Liver (tissue), 3 donors: ENCODE data around the gene UBL3.

Source experiments
- EGR1 ChIP-seq, 2 donors: IDR thresholded peaks; 2 replicates each; pipeline ENCODE4 v1.6.1; 2016 to 2018; ENCODE audit warnings: antibody characterized with exemption in 2 of 2, low read depth in 2 of 2
- RXRA ChIP-seq, 2 donors: IDR thresholded peaks; 2 replicates each; pipeline ENCODE4 v1.6.1; 2017 to 2018; ENCODE audit warnings: antibody characterized with exemption in 2 of 2, mild to moderate bottlenecking in 1 of 2
- TF ChIP-seq, protein P1 (sequence below): IDR thresholded peaks from 2 replicates; pipeline ENCODE4 v1.6.1; 2016; ENCODE audit warnings: antibody characterized with exemption, mild to moderate bottlenecking
- TF ChIP-seq, protein P2 (sequence below): IDR thresholded peaks from 2 replicates; pipeline ENCODE4 v1.6.1; 2016; ENCODE audit warnings: antibody characterized with exemption
- TF ChIP-seq, protein P3 (sequence below): fragments of 150-350 bp; IDR thresholded peaks from 2 replicates; pipeline ENCODE4 v1.5.1; 2017; ENCODE audit warnings: improper control_type of control experiment, low read depth, low read length; ENCODE audit not compliant: missing input control
- donor health status: healthy.
- donor health status: healthy.

DNA sequence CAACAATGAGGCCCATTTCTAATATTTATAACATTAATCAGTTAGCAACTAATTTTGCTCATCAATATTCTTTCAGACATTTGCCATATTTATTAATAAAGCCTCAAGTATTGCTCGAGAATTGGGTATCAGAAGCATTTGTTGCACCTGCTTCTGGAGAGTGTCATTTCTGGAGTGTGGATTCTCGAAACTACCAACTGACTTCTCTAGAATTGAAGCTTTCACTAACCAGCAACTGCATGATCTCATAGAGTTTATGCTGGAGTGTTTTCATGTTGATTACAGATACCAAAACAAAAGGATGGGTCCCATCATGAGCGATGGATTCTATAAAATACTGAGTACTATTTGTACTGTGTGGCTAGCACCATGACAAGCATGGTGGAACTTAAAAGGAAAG lies 133.9 kb downstream of the UBL3 start:
- TF ChIP-seq, protein P1, sequence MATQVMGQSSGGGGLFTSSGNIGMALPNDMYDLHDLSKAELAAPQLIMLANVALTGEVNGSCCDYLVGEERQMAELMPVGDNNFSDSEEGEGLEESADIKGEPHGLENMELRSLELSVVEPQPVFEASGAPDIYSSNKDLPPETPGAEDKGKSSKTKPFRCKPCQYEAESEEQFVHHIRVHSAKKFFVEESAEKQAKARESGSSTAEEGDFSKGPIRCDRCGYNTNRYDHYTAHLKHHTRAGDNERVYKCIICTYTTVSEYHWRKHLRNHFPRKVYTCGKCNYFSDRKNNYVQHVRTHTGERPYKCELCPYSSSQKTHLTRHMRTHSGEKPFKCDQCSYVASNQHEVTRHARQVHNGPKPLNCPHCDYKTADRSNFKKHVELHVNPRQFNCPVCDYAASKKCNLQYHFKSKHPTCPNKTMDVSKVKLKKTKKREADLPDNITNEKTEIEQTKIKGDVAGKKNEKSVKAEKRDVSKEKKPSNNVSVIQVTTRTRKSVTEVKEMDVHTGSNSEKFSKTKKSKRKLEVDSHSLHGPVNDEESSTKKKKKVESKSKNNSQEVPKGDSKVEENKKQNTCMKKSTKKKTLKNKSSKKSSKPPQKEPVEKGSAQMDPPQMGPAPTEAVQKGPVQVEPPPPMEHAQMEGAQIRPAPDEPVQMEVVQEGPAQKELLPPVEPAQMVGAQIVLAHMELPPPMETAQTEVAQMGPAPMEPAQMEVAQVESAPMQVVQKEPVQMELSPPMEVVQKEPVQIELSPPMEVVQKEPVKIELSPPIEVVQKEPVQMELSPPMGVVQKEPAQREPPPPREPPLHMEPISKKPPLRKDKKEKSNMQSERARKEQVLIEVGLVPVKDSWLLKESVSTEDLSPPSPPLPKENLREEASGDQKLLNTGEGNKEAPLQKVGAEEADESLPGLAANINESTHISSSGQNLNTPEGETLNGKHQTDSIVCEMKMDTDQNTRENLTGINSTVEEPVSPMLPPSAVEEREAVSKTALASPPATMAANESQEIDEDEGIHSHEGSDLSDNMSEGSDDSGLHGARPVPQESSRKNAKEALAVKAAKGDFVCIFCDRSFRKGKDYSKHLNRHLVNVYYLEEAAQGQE, result no peak
- TF ChIP-seq EGR1 (IDR thresholded peaks at IDR 0.05; ENCODE audit: low read depth in 2 of 2) (no peak), RXRA (IDR thresholded peaks at IDR 0.05) (no peak)
- TF ChIP-seq, protein P2, sequence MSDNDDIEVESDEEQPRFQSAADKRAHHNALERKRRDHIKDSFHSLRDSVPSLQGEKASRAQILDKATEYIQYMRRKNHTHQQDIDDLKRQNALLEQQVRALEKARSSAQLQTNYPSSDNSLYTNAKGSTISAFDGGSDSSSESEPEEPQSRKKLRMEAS, result no peak
- TF ChIP-seq, protein P3, sequence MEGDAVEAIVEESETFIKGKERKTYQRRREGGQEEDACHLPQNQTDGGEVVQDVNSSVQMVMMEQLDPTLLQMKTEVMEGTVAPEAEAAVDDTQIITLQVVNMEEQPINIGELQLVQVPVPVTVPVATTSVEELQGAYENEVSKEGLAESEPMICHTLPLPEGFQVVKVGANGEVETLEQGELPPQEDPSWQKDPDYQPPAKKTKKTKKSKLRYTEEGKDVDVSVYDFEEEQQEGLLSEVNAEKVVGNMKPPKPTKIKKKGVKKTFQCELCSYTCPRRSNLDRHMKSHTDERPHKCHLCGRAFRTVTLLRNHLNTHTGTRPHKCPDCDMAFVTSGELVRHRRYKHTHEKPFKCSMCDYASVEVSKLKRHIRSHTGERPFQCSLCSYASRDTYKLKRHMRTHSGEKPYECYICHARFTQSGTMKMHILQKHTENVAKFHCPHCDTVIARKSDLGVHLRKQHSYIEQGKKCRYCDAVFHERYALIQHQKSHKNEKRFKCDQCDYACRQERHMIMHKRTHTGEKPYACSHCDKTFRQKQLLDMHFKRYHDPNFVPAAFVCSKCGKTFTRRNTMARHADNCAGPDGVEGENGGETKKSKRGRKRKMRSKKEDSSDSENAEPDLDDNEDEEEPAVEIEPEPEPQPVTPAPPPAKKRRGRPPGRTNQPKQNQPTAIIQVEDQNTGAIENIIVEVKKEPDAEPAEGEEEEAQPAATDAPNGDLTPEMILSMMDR, result no peak
